Stimulated activated CD4-positive, alpha-beta T cell treated with anti-CD3 and anti-CD28 coated beads, Interleukin-2, amount 100 ng/mL, for 48 hours (primary cell): ENCODE measurements around the gene PLOD2.
"Not testable (repeated sequence)": the region's sequence is repeated elsewhere in the genome, so short reads cannot be mapped to it uniquely, and the experiment has no call there.

Experiments used
- DNase-seq, 2 donors: peaks; one replicate each; pipeline ENCODE4 v3.0.0-alpha.2; 2020

Gene PLOD2

GRCh38 chr3:146134348-146135117 is 26.5 kb downstream of the PLOD2 start:
- no peak for DNase-seq

GRCh38 chr3:146133441-146133840 is 27.5 kb downstream of the PLOD2 start:
- no peak for DNase-seq

GRCh38 chr3:146131616-146132410 is 29.2 kb downstream of the PLOD2 start:
- DNase-seq = no peak

GRCh38 chr3:146130881-146131371 is 30.1 kb downstream of the PLOD2 start:
- DNase-seq = no peak

GRCh38 chr3:146129750-146130149 is 31.2 kb downstream of the PLOD2 start:
- DNase-seq = no peak

- no peak for DNase-seq
Observed at GRCh38 chr3:146128939-146129338, 32.0 kb downstream of the PLOD2 start.

- DNase-seq = no peak
Observed at GRCh38 chr3:146128179-146128578, 32.8 kb downstream of the PLOD2 start.

GRCh38 chr3:146125951-146126350 is 35.0 kb downstream of the PLOD2 start:
- no peak for DNase-seq

GRCh38 chr3:146124126-146124801 is 36.7 kb downstream of the PLOD2 start:
- DNase-seq = no peak

- DNase-seq = no peak
Observed at GRCh38 chr3:146117406-146118285, 43.3 kb downstream of the PLOD2 start.

- DNase-seq = no peak
Observed at GRCh38 chr3:146115619-146116018, 45.4 kb downstream of the PLOD2 start.

GRCh38 chr3:146113804-146114203 is 47.2 kb downstream of the PLOD2 start:
- DNase-seq = not testable (repeated sequence)

GRCh38 chr3:146111337-146111736 is 49.6 kb downstream of the PLOD2 start:
- no peak for DNase-seq

GRCh38 chr3:146110161-146110560 is 50.8 kb downstream of the PLOD2 start:
- DNase-seq = no peak

GRCh38 chr3:146106986-146107385 is 54.0 kb downstream of the PLOD2 start:
- DNase-seq = no peak

- no peak for DNase-seq
Observed at GRCh38 chr3:146104068-146104467, 56.9 kb downstream of the PLOD2 start.

GRCh38 chr3:146102885-146103284 is 58.1 kb downstream of the PLOD2 start:
- DNase-seq = no peak

GRCh38 chr3:146101538-146101937 is 59.4 kb downstream of the PLOD2 start:
- no peak for DNase-seq

GRCh38 chr3:146100825-146101444 is 60.0 kb downstream of the PLOD2 start:
- DNase-seq = no peak

- no peak for DNase-seq
Observed at GRCh38 chr3:146100180-146100579, 60.8 kb downstream of the PLOD2 start.

GRCh38 chr3:146099316-146099715 is 61.7 kb downstream of the PLOD2 start:
- DNase-seq = no peak

GRCh38 chr3:146093896-146094295 is 67.1 kb downstream of the PLOD2 start:
- DNase-seq = no peak
